ENCODE data around the gene NUP50.

NUP50 gene, protein sequence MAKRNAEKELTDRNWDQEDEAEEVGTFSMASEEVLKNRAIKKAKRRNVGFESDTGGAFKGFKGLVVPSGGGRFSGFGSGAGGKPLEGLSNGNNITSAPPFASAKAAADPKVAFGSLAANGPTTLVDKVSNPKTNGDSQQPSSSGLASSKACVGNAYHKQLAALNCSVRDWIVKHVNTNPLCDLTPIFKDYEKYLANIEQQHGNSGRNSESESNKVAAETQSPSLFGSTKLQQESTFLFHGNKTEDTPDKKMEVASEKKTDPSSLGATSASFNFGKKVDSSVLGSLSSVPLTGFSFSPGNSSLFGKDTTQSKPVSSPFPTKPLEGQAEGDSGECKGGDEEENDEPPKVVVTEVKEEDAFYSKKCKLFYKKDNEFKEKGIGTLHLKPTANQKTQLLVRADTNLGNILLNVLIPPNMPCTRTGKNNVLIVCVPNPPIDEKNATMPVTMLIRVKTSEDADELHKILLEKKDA

GRCh38 chr22:45163451-45164269 lies at the start of gene NUP50:
TSS of gene NUP50 (plus strand) at chr22:45163925. CDS start at chr22:45168178, 4,253 bp downstream.
- FAIRE-seq: peak; percentile 88

GRCh38 chr22:45120440-45120839 lies 43.3 kb upstream of the NUP50 start:
- FAIRE-seq: no peak

DNA sequence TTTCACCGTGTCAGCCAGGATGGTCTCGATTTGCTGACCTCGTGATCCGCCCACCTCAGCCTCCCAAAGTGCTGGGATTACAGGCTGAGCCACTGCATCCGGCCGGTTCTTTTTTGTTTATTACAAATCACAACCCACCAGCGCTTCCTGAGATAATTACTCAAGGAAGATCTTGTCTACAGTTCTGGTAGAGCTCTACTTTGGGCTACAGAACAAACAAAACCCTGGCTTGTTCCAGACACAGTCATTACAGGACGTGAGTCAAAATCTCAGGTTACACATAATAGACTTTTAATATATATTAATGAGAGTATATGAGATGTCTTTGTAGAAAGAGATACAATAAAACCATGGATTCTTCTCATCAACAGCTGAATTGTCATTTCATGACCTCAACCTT lies 42.8 kb upstream of the NUP50 start:
- no peak for FAIRE-seq

- FAIRE-seq: no peak
Measured at GRCh38 chr22:45124176-45124847, 39.4 kb upstream of the NUP50 start.

- FAIRE-seq: no peak
Measured at GRCh38 chr22:45125188-45125587, 38.5 kb upstream of the NUP50 start.

- FAIRE-seq: no peak
Measured at GRCh38 chr22:45127866-45128265, 35.9 kb upstream of the NUP50 start.

DNA sequence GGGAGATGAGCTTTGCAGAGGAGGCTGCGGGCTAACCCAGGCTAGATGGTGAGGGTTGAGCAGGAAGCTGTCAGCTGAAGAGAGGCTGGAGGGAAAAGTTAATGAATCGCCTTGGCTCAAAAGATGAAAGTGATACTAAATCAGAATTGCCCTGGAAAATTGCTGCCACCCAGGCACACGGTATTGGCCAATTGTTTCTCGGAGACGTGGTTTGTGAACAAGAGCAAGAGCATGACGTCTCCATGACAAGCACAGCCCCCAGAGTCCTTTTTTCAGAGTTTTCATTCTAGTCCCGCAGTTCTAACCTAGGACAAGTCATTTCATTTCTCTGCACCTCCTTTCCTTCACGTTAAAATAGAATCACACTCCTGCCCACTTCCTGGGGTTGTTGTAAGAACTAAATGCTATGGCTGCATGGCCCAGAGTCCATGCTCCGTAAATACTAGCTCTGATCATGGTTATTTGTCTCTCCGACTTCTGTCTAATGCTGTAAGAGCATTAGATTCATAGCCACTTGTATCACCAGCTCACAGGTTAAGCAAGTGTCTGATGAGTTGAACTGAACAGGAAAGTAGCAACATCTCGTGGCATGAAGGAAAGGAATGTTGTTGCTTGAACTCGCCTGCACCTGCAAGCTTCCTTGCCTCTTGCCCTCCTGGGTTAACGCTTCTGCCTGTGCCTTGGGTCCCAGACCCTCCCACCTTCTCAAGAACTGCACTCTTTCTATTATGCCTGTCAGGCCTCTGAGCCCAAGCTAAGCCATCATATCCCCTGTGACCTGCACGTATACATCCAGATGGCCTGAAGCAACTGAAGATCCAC lies 33.8 kb upstream of the NUP50 start:
- FAIRE-seq: no peak

- FAIRE-seq: no peak
Measured at GRCh38 chr22:45130891-45131290, 32.8 kb upstream of the NUP50 start.

GRCh38 chr22:45131749-45132148 lies 32.0 kb upstream of the NUP50 start:
- FAIRE-seq: no peak

- no peak for FAIRE-seq
Measured at GRCh38 chr22:45134313-45134712, 29.4 kb upstream of the NUP50 start.

- FAIRE-seq: no peak
Measured at GRCh38 chr22:45136594-45136993, 27.1 kb upstream of the NUP50 start.

GRCh38 chr22:45139693-45140092 lies 24.0 kb upstream of the NUP50 start:
- FAIRE-seq: no peak

GRCh38 chr22:45142376-45142775 lies 21.3 kb upstream of the NUP50 start:
- FAIRE-seq: no peak

- FAIRE-seq: no peak
Measured at GRCh38 chr22:45144916-45145315, 18.8 kb upstream of the NUP50 start.

GRCh38 chr22:45149671-45150070 lies 14.1 kb upstream of the NUP50 start:
- no peak for FAIRE-seq

GRCh38 chr22:45150139-45150538 lies 13.6 kb upstream of the NUP50 start:
- no peak for FAIRE-seq

DNA sequence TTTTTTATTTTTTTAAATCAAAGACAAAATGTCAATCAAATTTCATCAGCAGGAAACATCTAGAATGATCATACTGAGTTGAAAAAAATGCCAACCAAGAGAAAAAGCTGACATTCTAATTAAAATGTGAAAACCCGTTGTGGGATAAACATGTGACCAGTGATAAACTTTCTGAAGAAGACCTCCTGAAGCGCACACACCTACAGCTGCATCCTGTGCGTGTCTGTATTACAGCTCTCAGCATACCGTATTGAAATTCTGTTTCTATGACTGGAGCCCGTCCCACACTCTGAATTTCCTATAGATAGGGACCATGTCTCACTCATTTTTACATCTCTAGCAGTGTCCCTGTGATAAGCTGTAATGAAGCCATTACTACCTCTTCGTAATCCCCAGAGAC lies 12.2 kb upstream of the NUP50 start:
- no peak for FAIRE-seq

- no peak for FAIRE-seq
Measured at GRCh38 chr22:45154383-45154782, 9.3 kb upstream of the NUP50 start.

- FAIRE-seq: no peak
Measured at GRCh38 chr22:45155050-45155840, 8.5 kb upstream of the NUP50 start.

- FAIRE-seq: no peak
Measured at GRCh38 chr22:45157907-45158306, 5.8 kb upstream of the NUP50 start.

- no peak for FAIRE-seq
Measured at GRCh38 chr22:45159652-45160462, 3.9 kb upstream of the NUP50 start.
